ENCODE data around the gene ARRDC5. TPM values are rescaled to one million over a fixed set of nuclear protein-coding genes. Genes with fewer than 3 reads are reported as not detected.
A peak's percentile ranks its signal among the peaks of the same experiment; 100 is the strongest.
"Not testable (repeated sequence)": the region's sequence is repeated elsewhere in the genome, so short reads cannot be mapped to it uniquely, and the experiment has no call there.

ARRDC5 gene
- total RNA-seq, 1 donor = 0.36 TPM

DNA sequence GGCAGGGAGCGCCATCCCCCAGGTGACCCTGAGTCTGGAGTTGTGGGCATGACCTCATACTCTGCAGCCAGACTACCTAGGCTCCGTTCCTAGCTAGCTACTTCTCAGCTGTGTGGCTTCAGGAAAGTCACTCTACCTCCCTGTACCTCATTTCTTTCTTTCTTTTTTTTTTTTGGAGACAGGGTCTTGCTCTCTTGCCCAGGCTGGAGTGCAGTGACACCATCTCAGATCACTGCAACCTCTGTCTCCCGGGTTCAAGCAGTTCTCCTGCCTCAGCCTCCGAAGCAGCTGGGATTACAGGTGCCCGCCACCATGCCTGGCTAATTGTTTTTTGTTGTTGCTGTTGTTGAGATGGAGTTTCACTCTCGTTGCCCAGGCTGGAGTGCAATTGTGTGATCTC, 50.2 kb downstream of the ARRDC5 start:
- H2AFZ ChIP-seq (ENCODE audit: low read length) = no peak overlapping the region
- TF ChIP-seq, protein P1, sequence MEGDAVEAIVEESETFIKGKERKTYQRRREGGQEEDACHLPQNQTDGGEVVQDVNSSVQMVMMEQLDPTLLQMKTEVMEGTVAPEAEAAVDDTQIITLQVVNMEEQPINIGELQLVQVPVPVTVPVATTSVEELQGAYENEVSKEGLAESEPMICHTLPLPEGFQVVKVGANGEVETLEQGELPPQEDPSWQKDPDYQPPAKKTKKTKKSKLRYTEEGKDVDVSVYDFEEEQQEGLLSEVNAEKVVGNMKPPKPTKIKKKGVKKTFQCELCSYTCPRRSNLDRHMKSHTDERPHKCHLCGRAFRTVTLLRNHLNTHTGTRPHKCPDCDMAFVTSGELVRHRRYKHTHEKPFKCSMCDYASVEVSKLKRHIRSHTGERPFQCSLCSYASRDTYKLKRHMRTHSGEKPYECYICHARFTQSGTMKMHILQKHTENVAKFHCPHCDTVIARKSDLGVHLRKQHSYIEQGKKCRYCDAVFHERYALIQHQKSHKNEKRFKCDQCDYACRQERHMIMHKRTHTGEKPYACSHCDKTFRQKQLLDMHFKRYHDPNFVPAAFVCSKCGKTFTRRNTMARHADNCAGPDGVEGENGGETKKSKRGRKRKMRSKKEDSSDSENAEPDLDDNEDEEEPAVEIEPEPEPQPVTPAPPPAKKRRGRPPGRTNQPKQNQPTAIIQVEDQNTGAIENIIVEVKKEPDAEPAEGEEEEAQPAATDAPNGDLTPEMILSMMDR (IDR thresholded peaks at IDR 0.05; ENCODE audit: extremely low read depth, low read depth, low read length) = no peak
- DNase-seq (ENCODE audit: insufficient read length, low spot score, missing footprints) = peak; percentile 32
- no peaks in the 10 kb centered on the region for H3K9me3 ChIP-seq (ENCODE audit: low read depth, low read length)
- peaks cover 24% of the 10 kb centered on the region for H3K79me2 ChIP-seq (ENCODE audit: insufficient read depth, low read length)
- H4K20me1 ChIP-seq (ENCODE audit: insufficient read depth, low read length) = peaks cover 8% of the 10 kb centered on the region
- peaks cover 84% of the 10 kb centered on the region for H3K36me3 ChIP-seq (ENCODE audit: insufficient read depth, low read length)
- H3K4me2 ChIP-seq (ENCODE audit: insufficient read depth, low read length) = no peak overlapping the region
- no peaks in the 10 kb centered on the region for H3K4me1 ChIP-seq (ENCODE audit: insufficient read depth, low read length)
- no peak overlapping the region for H3K4me3 ChIP-seq (ENCODE audit: insufficient read depth, low read length)
- H3K27me3 ChIP-seq (ENCODE audit: insufficient read depth, low read length) = no peaks in the 10 kb centered on the region
- no peak overlapping the region for H3K27ac ChIP-seq (ENCODE audit: low read depth, low read length)

DNA sequence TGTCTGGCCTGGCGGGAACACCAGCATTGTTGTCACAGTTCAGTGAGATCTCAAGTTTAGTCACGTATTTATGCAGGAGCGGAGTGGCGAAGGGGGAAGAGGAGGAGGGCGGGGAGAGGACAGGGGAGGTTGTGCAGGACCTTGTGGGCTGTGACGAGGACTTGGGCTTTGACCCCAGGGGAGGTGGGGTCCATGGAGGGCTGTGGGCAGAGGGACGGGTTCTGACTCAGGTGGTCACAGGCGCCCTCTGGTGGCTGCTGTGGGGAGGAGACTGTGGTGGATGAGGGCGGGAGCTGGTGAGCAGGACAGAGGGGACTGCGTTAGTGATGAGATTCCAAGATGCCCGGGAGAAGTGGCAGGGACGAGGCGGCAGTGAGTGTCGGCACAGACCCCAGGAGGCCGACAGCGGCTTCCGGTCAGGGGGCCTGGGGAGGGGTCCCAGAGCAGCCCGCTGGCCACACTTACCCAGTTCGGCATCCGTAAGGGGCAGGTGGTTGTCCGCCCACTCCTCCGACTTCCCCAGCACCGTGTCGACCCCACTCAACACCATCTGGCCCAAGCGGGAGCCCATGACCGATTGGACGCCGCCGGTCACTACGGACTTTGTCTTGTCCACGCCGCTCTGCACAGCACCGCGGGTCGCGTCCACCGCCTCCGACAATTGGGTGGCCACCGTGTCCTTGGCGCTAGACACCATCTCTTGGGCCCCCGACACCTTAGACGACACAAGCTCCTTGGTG, 51.0 kb downstream of the ARRDC5 start:
- H2AFZ ChIP-seq (ENCODE audit: low read length) = no peak overlapping the region
- H3K27me3 ChIP-seq (ENCODE audit: insufficient read depth, low read length) = no peaks in the 10 kb centered on the region
- peaks cover 19% of the 10 kb centered on the region for H3K79me2 ChIP-seq (ENCODE audit: insufficient read depth, low read length)
- H3K4me2 ChIP-seq (ENCODE audit: insufficient read depth, low read length) = no peak overlapping the region
- H3K36me3 ChIP-seq (ENCODE audit: insufficient read depth, low read length) = peaks cover 84% of the 10 kb centered on the region
- no peak overlapping the region for H3K4me3 ChIP-seq (ENCODE audit: insufficient read depth, low read length)
- H3K4me1 ChIP-seq (ENCODE audit: insufficient read depth, low read length) = no peaks in the 10 kb centered on the region
- peaks cover 3% of the 10 kb centered on the region for H4K20me1 ChIP-seq (ENCODE audit: insufficient read depth, low read length)
- H3K27ac ChIP-seq (ENCODE audit: low read depth, low read length) = no peak overlapping the region
- DNase-seq (ENCODE audit: insufficient read length, low spot score, missing footprints) = peak; percentile 97
- H3K9me3 ChIP-seq (ENCODE audit: low read depth, low read length) = no peaks in the 10 kb centered on the region
- TF ChIP-seq, protein P1 (IDR thresholded peaks at IDR 0.05; ENCODE audit: extremely low read depth, low read depth, low read length) = peak; percentile 77

DNA sequence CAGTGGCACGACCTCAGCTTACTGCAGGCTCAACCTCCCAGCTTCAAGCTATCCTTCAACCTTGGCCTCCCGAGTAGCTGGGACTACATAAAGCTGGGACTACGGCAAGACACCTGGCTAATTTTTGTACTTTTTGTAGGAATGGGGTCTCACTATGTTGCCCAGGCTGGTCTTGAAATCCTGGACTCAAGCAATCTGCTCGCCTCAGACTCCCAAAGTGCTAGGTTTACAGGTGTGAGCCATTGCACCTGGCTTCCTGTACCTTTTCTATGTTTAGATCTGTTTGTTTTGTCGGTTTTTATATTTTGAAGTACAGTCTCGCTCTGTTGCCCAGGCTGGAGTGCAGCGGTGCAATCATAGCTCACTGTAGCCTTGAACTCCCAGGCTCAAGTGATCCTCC, 53.7 kb downstream of the ARRDC5 start:
- Histone ChIP-seq H3K4me2 (ENCODE audit: insufficient read depth, low read length) (no peak overlapping the region), H3K9me3 (ENCODE audit: low read depth, low read length) (no peaks in the 10 kb centered on the region), H3K4me1 (ENCODE audit: insufficient read depth, low read length) (no peaks in the 10 kb centered on the region), H3K27ac (ENCODE audit: low read depth, low read length) (no peak overlapping the region), H4K20me1 (ENCODE audit: insufficient read depth, low read length) (peaks cover 3% of the 10 kb centered on the region), H3K79me2 (ENCODE audit: insufficient read depth, low read length) (peaks cover 15% of the 10 kb centered on the region), H2AFZ (ENCODE audit: low read length) (no peak overlapping the region), H3K27me3 (ENCODE audit: insufficient read depth, low read length) (no peaks in the 10 kb centered on the region), H3K4me3 (ENCODE audit: insufficient read depth, low read length) (no peak overlapping the region), H3K36me3 (ENCODE audit: insufficient read depth, low read length) (peaks cover 81% of the 10 kb centered on the region)
- TF ChIP-seq, protein P1 (IDR thresholded peaks at IDR 0.05; ENCODE audit: extremely low read depth, low read depth, low read length) = no peak
- DNase-seq (ENCODE audit: insufficient read length, low spot score, missing footprints) = no peak

DNA sequence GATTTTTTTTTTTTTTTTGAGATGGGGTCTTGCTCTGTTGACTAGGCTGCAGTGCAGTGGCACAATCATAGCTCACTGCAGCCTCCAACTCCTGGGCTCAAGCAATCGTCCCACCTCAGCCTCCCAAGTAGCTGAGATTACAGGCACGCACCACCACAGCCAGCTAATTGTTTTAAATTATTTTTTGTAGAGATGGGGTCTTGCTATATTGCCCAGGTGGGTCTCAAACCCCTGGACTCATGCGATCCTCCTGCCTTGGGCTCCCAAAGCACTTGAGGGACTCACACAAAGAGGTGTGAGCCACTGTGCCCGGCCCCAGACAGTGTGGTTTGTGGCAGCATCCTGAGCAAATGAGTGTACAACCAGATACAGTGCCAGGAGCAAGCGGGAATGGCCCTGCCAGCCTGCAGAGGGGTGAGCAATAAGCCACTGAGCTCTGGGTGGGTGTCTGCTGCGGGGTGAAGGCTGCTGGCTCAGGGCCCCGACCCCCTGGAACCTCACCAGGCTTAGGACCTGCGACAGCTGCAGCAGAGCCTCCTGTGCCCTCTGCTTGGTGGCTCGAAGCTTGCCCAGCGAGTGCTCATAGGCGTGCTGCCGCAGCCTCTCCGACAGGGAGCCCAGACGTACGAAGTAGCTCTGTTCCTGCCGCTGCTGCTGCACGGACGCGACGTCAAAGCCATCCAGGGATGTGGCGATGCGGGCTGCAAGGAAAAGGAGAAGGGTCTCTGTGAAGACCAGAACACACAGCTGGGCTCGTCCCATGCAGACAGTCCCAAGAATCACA, 55.3 kb downstream of the ARRDC5 start:
- TF ChIP-seq, protein P1 (IDR thresholded peaks at IDR 0.05; ENCODE audit: extremely low read depth, low read depth, low read length) = no peak
- no peak overlapping the region for H3K4me2 ChIP-seq (ENCODE audit: insufficient read depth, low read length)
- H3K27ac ChIP-seq (ENCODE audit: low read depth, low read length) = no peak overlapping the region
- no peak overlapping the region for H3K4me3 ChIP-seq (ENCODE audit: insufficient read depth, low read length)
- DNase-seq (ENCODE audit: insufficient read length, low spot score, missing footprints) = peak; percentile 22
- H2AFZ ChIP-seq (ENCODE audit: low read length) = no peak overlapping the region
- H4K20me1 ChIP-seq (ENCODE audit: insufficient read depth, low read length) = peaks cover 3% of the 10 kb centered on the region
- peaks cover 16% of the 10 kb centered on the region for H3K79me2 ChIP-seq (ENCODE audit: insufficient read depth, low read length)
- no peaks in the 10 kb centered on the region for H3K9me3 ChIP-seq (ENCODE audit: low read depth, low read length)
- no peaks in the 10 kb centered on the region for H3K4me1 ChIP-seq (ENCODE audit: insufficient read depth, low read length)
- no peaks in the 10 kb centered on the region for H3K27me3 ChIP-seq (ENCODE audit: insufficient read depth, low read length)
- H3K36me3 ChIP-seq (ENCODE audit: insufficient read depth, low read length) = peaks cover 82% of the 10 kb centered on the region

DNA sequence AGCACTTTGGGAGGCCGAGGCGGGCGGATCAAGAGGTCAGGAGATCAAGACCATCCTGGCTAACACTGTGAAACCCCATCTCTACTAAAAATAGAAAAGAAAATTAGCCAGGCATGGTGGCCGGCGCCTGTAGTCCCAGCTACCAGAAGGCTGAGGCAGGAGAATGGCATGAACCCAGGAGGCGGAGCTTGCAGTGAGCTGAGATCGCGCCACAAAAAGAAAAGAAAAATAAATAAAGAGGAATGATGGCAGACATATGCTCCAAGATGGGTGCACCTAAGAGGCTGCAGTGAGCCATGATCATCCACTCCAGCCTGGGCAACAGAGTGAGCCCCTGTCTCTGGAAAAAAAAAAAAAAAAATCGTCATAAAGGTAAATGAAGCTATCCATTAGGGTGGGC, 56.7 kb downstream of the ARRDC5 start:
- not testable (repeated sequence) for H3K27ac ChIP-seq (ENCODE audit: low read depth, low read length); H3K4me3 ChIP-seq (ENCODE audit: insufficient read depth, low read length)
- peaks cover 75% of the 10 kb centered on the region for H3K36me3 ChIP-seq (ENCODE audit: insufficient read depth, low read length)

More for the DNA sequence above, 56.7 kb downstream of the ARRDC5 start:
- not testable (repeated sequence) for H3K9me3 ChIP-seq (ENCODE audit: low read depth, low read length); H3K4me2 ChIP-seq (ENCODE audit: insufficient read depth, low read length); H4K20me1 ChIP-seq (ENCODE audit: insufficient read depth, low read length); H3K4me1 ChIP-seq (ENCODE audit: insufficient read depth, low read length); H2AFZ ChIP-seq (ENCODE audit: low read length); DNase-seq (ENCODE audit: insufficient read length, low spot score, missing footprints); H3K27me3 ChIP-seq (ENCODE audit: insufficient read depth, low read length)
- H3K79me2 ChIP-seq (ENCODE audit: insufficient read depth, low read length) = peaks cover 10% of the 10 kb centered on the region

All from osteoblast (primary cell).